ENCODE measurements around the gene ARAF. TPM values are rescaled to one million over a fixed set of nuclear protein-coding genes. Genes with fewer than 3 reads are reported as not detected.

Gene ARAF
- total and polyA plus RNA-seq, 2 of the 4 experiments (the other 2 are of a cell fraction) = 9.1 to 52.2 TPM

DNA sequence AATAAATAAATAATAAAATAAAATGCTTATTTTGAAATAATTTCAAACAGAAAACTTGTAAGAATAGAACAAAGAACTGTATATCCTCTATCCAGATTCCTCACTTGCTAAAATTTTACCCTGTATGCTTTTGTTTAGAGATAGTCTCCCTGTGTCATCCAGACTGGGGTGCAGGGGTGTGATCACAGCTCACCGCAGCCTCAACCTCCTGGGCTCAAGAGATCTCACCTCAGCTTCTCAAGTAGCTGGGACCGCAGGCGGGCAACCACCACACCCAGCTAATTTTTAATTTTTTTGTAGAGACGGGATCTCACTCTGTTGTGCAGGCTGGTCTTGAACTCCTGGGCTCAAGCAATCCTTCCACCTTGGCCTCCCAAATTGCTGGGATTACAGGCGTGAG, 17.5 kb upstream of the ARAF start:
- Histone ChIP-seq H3K9me1 (ENCODE audit: insufficient read depth, low read length) (no peaks in the 10 kb centered on the region), H3K4me3 (ENCODE audit: insufficient read depth, low read depth, low read length) (no peak overlapping the region), H2BK120ac (ENCODE audit: low read depth, low read length) (no peak overlapping the region), H3K4me1 (ENCODE audit: control insufficient read depth, insufficient read depth, low read length) (no peaks in the 10 kb centered on the region), H4K8ac (ENCODE audit: low read depth in 2 of 2, low read length in 2 of 2) (no peak overlapping the region), H2AFZ (replicated peaks; ENCODE audit: low read length, poor library complexity) (no peak overlapping the region), H4K5ac (ENCODE audit: low read depth, low read length) (no peak overlapping the region), H3K4ac (ENCODE audit: low read depth, low read length) (no peak overlapping the region), H3K56ac (ENCODE audit: extremely low read depth, insufficient read depth, low read length) (no peak overlapping the region), H2BK15ac (ENCODE audit: low read depth, low read length) (no peak overlapping the region), H2BK20ac (ENCODE audit: low read depth, low read length) (no peak overlapping the region), H3K4me2 (ENCODE audit: low read depth, low read length) (no peak overlapping the region), H3K27ac (ENCODE audit: insufficient read depth, low read length) (no peak overlapping the region), H3K18ac (ENCODE audit: low read depth, low read length) (no peak overlapping the region), H2AK5ac (ENCODE audit: low read depth, low read length) (no peak overlapping the region), H3K23ac (ENCODE audit: low read depth, low read length) (no peak overlapping the region), H4K20me1 (ENCODE audit: insufficient read depth, low read length) (no peaks in the 10 kb centered on the region), H3K9me3 (ENCODE audit: control insufficient read depth, insufficient read depth, low read length) (no peaks in the 10 kb centered on the region), H4K91ac (ENCODE audit: insufficient read depth, low read depth, low read length) (no peak overlapping the region), H2BK5ac (ENCODE audit: low read depth, low read length, poor library complexity, severe bottlenecking) (no peak overlapping the region), H3K14ac (replicated peaks; ENCODE audit: low read depth, low read length) (no peak overlapping the region), H3K27me3 (ENCODE audit: control insufficient read depth, insufficient read depth, low read length) (no peaks in the 10 kb centered on the region), H3K79me1 (ENCODE audit: low read depth in 1 of 2, low read length in 2 of 2) (no peaks in the 10 kb centered on the region), H3K9ac (ENCODE audit: low read depth, low read length) (no peak overlapping the region), H3K36me3 (ENCODE audit: control insufficient read depth, insufficient read depth, low read length) (no peaks in the 10 kb centered on the region), H2AK9ac (replicated peaks; ENCODE audit: low read depth, low read length, poor library complexity) (no peak overlapping the region)
- in situ Hi-C loops (cut with MboI; ENCODE audit: low sequenced_read_pairs) = loop anchor here (25.0 kb wide), 1 partner anchor 494 kb away; no protein-coding TSS in a partner anchor
- dilution Hi-C loops (cut with HindIII; ENCODE audit: low sequenced_read_pairs, unreplicated experiment) = no loop called here
- ATAC-seq (ENCODE audit: low read depth) (no peak), DNase-seq (no peak)
- POLR2A ChIA-PET (ENCODE audit: unreplicated experiment) = no interaction called here
- intact Hi-C loops (cut with micrococcal nuclease) = no loop called here
- CTCF ChIA-PET = no interaction called here
- no CpG with 5 or more reads among the region's 5 CpGs for WGBS, 2 experiments (ENCODE audit: extremely low coverage in 2 of 2, insufficient read length in 1 of 2)
- TF ChIP-seq CHD1 (IDR thresholded peaks at IDR 0.05; ENCODE audit: low read depth, low read length) = no peak
- no peak for TF ChIP-seq MAFK (IDR thresholded peaks at IDR 0.05; ENCODE audit: low read depth, low read length)
- TF ChIP-seq RCOR1 (IDR thresholded peaks at IDR 0.05; ENCODE audit: insufficient replicate concordance, low read length) = no peak
- TF ChIP-seq BHLHE40 (IDR thresholded peaks at IDR 0.05; ENCODE audit: low read depth, low read length) = no peak
- TF ChIP-seq, protein P1, sequence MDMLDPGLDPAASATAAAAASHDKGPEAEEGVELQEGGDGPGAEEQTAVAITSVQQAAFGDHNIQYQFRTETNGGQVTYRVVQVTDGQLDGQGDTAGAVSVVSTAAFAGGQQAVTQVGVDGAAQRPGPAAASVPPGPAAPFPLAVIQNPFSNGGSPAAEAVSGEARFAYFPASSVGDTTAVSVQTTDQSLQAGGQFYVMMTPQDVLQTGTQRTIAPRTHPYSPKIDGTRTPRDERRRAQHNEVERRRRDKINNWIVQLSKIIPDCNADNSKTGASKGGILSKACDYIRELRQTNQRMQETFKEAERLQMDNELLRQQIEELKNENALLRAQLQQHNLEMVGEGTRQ (IDR thresholded peaks at IDR 0.05; ENCODE audit: low read depth, low read length) = no peak
- no peak for TF ChIP-seq MAZ (IDR thresholded peaks at IDR 0.05; ENCODE audit: borderline replicate concordance, low read depth, low read length)
- no peak for TF ChIP-seq POLR2A (IDR thresholded peaks at IDR 0.05; ENCODE audit: low read depth, low read length)
- no peak for TF ChIP-seq CEBPB (IDR thresholded peaks at IDR 0.05; ENCODE audit: low read depth, low read length)
- no peak for TF ChIP-seq MXI1 (IDR thresholded peaks at IDR 0.05; ENCODE audit: borderline replicate concordance, low read depth, low read length)
- no peak for TF ChIP-seq CTCF (conservative IDR thresholded peaks at IDR 0.05; ENCODE audit: low read depth, low read length)
- TF ChIP-seq, protein P2, sequence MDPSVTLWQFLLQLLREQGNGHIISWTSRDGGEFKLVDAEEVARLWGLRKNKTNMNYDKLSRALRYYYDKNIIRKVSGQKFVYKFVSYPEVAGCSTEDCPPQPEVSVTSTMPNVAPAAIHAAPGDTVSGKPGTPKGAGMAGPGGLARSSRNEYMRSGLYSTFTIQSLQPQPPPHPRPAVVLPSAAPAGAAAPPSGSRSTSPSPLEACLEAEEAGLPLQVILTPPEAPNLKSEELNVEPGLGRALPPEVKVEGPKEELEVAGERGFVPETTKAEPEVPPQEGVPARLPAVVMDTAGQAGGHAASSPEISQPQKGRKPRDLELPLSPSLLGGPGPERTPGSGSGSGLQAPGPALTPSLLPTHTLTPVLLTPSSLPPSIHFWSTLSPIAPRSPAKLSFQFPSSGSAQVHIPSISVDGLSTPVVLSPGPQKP (IDR thresholded peaks at IDR 0.05; ENCODE audit: borderline replicate concordance, low read depth, low read length) = no peak
- TF ChIP-seq RFX5 (IDR thresholded peaks at IDR 0.05; ENCODE audit: low read depth, low read length) = no peak
- TF ChIP-seq RAD21 (IDR thresholded peaks at IDR 0.05; ENCODE audit: low read length) = no peak
- TF ChIP-seq NFE2L2 (IDR thresholded peaks at IDR 0.05; ENCODE audit: low read depth, low read length) = no peak
- BruUV-seq (replicated peaks) = no TSS peak
